HEK293T (cell line): ENCODE measurements around the gene SDHC.

ENCODE experiments used
- CTBP1 ChIP-seq: fragments of 450-650 bp; IDR thresholded peaks from 2 replicates; pipeline ENCODE4 v1.6.1; 2016; ENCODE audit warnings: borderline replicate concordance
- FOXA1 ChIP-seq: fragments of 450-650 bp; IDR thresholded peaks from 2 replicates; pipeline ENCODE4 v1.6.1; 2016; ENCODE audit warnings: mild to moderate bottlenecking
- FOXK2 ChIP-seq: fragments of 450-650 bp; IDR thresholded peaks from 2 replicates; pipeline ENCODE4 v1.6.1; 2016; ENCODE audit warnings: mild to moderate bottlenecking
- FOXM1 ChIP-seq: fragments of 450-650 bp; IDR thresholded peaks from 2 replicates; pipeline ENCODE4 v1.6.1; 2017; ENCODE audit warnings: mild to moderate bottlenecking, borderline replicate concordance
- SP1 ChIP-seq: fragments of 450-650 bp; IDR thresholded peaks from 2 replicates; pipeline ENCODE4 v1.6.1; 2017
- TARDBP ChIP-seq: fragments of 450-650 bp; IDR thresholded peaks from 2 replicates; pipeline ENCODE4 v1.6.1; 2016
- ZNF384 ChIP-seq: fragments of 450-650 bp; IDR thresholded peaks from 2 replicates; pipeline ENCODE4 v1.6.1; 2016

DNA sequence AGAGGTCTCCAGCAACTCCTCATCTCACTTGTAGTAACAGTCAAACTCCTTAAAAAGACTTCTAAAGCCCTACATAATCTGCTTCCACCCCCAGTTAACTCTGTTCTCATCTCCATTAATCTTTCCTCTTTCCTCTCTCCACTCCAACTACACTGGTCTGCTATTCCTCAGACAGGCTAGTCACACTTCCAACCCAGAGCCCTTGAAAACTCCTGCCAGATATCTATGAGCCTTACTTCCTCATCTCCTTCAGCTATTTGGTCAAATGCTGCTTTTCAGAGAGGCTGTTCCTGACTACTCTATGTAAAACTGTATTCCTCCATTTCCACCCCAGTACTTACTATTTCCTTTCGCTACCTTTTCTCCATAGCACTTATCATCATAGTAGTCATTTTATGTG, 31.2 kb upstream of the SDHC start:
- TF ChIP-seq TARDBP (no peak), FOXK2 (no peak), SP1 (no peak), CTBP1 (no peak), FOXM1 (no peak), ZNF384 (no peak), FOXA1 (no peak)
